GM20431 (cell line): Measurements from ENCODE around the gene UMAD1.

Experiments
- in situ Hi-C: fragments of 300-500 bp; cut with MseI, MboI; formaldehyde crosslinking; loops from one replicate; pipeline ENCODE4 v1.15.0; 2020; ENCODE audit warnings: low sequenced_read_pairs; ENCODE audit not compliant: unreplicated experiment

UMAD1 gene

GRCh38 chr7:7640221-7641128 is at the start of gene UMAD1:
UMAD1 (plus strand) TSS chr7:7640752; CDS start chr7:7673372, 32,620 bp downstream.
- in situ Hi-C loops: no loop called here

GRCh38 chr7:7595451-7595850 is 45.1 kb upstream of the UMAD1 start:
- in situ Hi-C loops: no loop called here

- in situ Hi-C loops: no loop called here
Measured at GRCh38 chr7:7596176-7596575, 44.4 kb upstream of the UMAD1 start.

- in situ Hi-C loops: no loop called here
Measured at GRCh38 chr7:7607010-7607409, 33.5 kb upstream of the UMAD1 start.

GRCh38 chr7:7609330-7609729 is 31.2 kb upstream of the UMAD1 start:
- in situ Hi-C loops: no loop called here

GRCh38 chr7:7612519-7612918 is 28.0 kb upstream of the UMAD1 start:
- in situ Hi-C loops: no loop called here

- in situ Hi-C loops: no loop called here
Measured at GRCh38 chr7:7613210-7613609, 27.3 kb upstream of the UMAD1 start.

GRCh38 chr7:7614018-7614741 is 26.4 kb upstream of the UMAD1 start:
- in situ Hi-C loops: no loop called here

- in situ Hi-C loops: no loop called here
Measured at GRCh38 chr7:7617550-7617949, 23.0 kb upstream of the UMAD1 start.

- in situ Hi-C loops: no loop called here
Measured at GRCh38 chr7:7618410-7618809, 22.1 kb upstream of the UMAD1 start.

GRCh38 chr7:7620236-7620635 is 20.3 kb upstream of the UMAD1 start:
- in situ Hi-C loops: no loop called here

GRCh38 chr7:7620644-7621210 is 19.8 kb upstream of the UMAD1 start:
- in situ Hi-C loops: no loop called here

GRCh38 chr7:7628476-7628875 is 12.1 kb upstream of the UMAD1 start:
- in situ Hi-C loops: no loop called here

GRCh38 chr7:7630626-7631329 is 9.8 kb upstream of the UMAD1 start:
- in situ Hi-C loops: no loop called here

- in situ Hi-C loops: no loop called here
Measured at GRCh38 chr7:7639421-7639820, 1.1 kb upstream of the UMAD1 start.

GRCh38 chr7:7639847-7640220 is 718 bp upstream of the UMAD1 start:
- in situ Hi-C loops: no loop called here

- in situ Hi-C loops: no loop called here
Measured at GRCh38 chr7:7641129-7641663, 644 bp downstream of the UMAD1 start.

GRCh38 chr7:7642081-7642480 is 1.5 kb downstream of the UMAD1 start:
- in situ Hi-C loops: no loop called here

- in situ Hi-C loops: no loop called here
Measured at GRCh38 chr7:7647495-7648036, 7.0 kb downstream of the UMAD1 start.

- in situ Hi-C loops: loop anchor here (25.0 kb wide), 1 partner anchor 562 kb away; no protein-coding TSS in a partner anchor
Measured at GRCh38 chr7:7650682-7651206, 10.2 kb downstream of the UMAD1 start.
